ENCODE data around the gene GBGT1. TPM values are rescaled to one million over a fixed set of nuclear protein-coding genes. Genes with fewer than 3 reads are reported as not detected.

Gene GBGT1
- total RNA-seq, 1 donor from 2014 or later = 9.4 TPM

DNA sequence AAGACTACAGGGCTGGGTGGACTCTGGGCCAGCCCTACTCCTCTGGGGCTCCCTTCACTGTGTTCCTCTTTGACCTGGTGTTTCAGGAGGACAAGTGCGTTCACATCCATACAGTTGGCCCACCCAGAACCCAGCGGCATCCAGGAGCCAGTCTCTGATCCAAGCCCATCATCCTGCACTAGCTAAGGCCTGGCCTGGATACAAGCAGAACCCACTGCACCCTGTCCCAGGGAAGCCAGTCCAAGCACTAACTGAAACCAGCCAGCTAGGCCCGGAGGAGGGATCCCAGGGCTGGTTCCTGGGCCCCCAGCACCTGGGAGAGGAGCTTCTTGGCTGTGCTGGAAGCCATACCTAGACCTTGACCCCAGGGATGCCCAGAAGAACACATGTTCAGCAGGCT, 4.1 kb upstream of the GBGT1 start:
- intact Hi-C loops (cut with micrococcal nuclease) = no loop called here
- Mint-ChIP-seq H3K4me3 (no peak overlapping the region), H3K9me3 (no peaks in the 10 kb centered on the region), H3K36me3 (ENCODE audit: low read depth) (no peaks in the 10 kb centered on the region), H3K27me3 (ENCODE audit: insufficient read depth) (peaks cover 9% of the 10 kb centered on the region), H3K4me1 (ENCODE audit: low read depth) (peaks cover 5% of the 10 kb centered on the region), H3K27ac (no peak overlapping the region)
- DNase-seq (ENCODE audit: low spot score) = no peak

DNA sequence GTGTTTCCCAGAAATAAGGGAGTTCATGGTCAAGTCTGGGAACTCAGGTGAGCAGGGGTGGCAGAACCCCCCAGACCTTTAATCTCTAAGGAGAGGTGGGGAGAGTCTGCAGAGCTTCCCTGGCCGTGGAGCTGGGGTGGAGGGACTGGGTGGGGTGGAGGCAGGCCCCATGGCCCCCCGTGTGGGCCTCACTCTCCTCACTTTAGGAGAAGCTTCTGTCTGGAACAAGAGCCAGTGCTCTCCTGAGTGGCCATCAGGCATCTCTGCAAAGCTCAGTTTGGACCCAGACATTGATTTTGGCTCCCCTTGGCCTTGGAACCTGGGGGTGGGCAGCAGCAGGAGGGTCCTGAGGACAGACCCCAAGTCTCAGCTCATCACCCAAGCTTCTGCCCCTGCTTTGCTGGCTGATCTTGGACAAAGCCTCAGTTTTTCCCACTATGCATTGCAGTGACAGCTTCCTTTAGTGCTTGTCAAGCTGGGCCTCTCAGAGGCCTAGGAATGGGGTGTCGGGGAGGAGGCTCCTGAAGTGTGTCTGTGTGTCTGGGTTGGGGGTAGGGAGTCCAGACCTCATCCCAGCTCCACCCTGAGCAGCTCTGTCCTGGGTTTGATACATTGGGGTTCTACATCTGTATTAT, 3.5 kb upstream of the GBGT1 start:
- Mint-ChIP-seq H3K27ac (no peak overlapping the region), H3K27me3 (ENCODE audit: insufficient read depth) (peaks cover 9% of the 10 kb centered on the region), H3K4me1 (ENCODE audit: low read depth) (peaks cover 5% of the 10 kb centered on the region), H3K4me3 (no peak overlapping the region), H3K36me3 (ENCODE audit: low read depth) (no peaks in the 10 kb centered on the region), H3K9me3 (no peaks in the 10 kb centered on the region)
- DNase-seq (ENCODE audit: low spot score) = no peak
- intact Hi-C loops (cut with micrococcal nuclease) = no loop called here

DNA sequence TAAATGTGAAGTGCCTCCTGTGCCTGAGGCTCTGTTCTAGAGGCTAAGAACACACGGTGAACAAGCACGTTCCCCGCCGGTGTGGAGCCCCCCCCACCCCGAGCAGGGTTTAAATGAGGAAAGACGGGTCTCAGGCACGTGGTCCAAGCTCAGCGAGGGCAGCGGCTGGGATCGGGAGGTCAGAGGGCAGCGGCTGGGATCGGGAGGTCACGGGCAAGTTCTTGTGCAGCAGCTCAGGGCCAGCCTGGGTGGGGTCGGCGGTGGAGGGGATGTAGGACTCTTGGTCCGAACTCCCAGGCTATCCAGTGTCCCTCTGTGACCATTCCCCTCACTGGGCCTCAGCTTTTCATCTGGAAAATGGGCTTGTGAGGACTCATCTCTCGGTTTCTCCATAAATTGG, 2.7 kb upstream of the GBGT1 start:
- DNase-seq (ENCODE audit: low spot score) = no peak
- peaks cover 10% of the 10 kb centered on the region for H3K4me1 Mint-ChIP-seq (ENCODE audit: low read depth)
- no peak overlapping the region for H3K4me3 Mint-ChIP-seq
- intact Hi-C loops (cut with micrococcal nuclease) = no loop called here
- peaks cover 5% of the 10 kb centered on the region for H3K27me3 Mint-ChIP-seq (ENCODE audit: insufficient read depth)
- H3K36me3 Mint-ChIP-seq (ENCODE audit: low read depth) = peaks cover 2% of the 10 kb centered on the region
- no peaks in the 10 kb centered on the region for H3K9me3 Mint-ChIP-seq
- H3K27ac Mint-ChIP-seq = no peak overlapping the region

DNA sequence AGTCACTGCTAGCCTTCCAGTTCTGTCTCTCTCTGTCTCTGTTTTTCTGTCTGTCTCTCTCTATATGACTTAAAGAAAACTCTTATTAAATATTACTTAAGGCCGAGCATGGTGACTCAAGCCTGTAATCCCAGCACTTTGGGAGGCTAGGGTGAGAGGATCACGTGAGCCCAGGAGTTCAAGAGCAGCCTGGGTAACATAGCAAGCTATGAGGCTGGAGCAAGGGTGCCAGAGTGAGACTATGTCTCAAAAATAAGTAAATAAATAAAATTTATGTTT, 1.7 kb upstream of the GBGT1 start:
- Mint-ChIP-seq H3K27me3 (ENCODE audit: insufficient read depth) (peaks cover 7% of the 10 kb centered on the region), H3K36me3 (ENCODE audit: low read depth) (peaks cover 4% of the 10 kb centered on the region), H3K4me1 (ENCODE audit: low read depth) (peaks cover 11% of the 10 kb centered on the region), H3K4me3 (no peak overlapping the region), H3K9me3 (no peaks in the 10 kb centered on the region), H3K27ac (no peak overlapping the region)
- intact Hi-C loops (cut with micrococcal nuclease) = no loop called here
- no peak for DNase-seq (ENCODE audit: low spot score)

- intact Hi-C loops (cut with micrococcal nuclease) = no loop called here
- no peaks in the 10 kb centered on the region for H3K9me3 Mint-ChIP-seq
These were observed 477 bp upstream of the GBGT1 start for GRCh38 chr9:133164191-133164590.

DNA sequence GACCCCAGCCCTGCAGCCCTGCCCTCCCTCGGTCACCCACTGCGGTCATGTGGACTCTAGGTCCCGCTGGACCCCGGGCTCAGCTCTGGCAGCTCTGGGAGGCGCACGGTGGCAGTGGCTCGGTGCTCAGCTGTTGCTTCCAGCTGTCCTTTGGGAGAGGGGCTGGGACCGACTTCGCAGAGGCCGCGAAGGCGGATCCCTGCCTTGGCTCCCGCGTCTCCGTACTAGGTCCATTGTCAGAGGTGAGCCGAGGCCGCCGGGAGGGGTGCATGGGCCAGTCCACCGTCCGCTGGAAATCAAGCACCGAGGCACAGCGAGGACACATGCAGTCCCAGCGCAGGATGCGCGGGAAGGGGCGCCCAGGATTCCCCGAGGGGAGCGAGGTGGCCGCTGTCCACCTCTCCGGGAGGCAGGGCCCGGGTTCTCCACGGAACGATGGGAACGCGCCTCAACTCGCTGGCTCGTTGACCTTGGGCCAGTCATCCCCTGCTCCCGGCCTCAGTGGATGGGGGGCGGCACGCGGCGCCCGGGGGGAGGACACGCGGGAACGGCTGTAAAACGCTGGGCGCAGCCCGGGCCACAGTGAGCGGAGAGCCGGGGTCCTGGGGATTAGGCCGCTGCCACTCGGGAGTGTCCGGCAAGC, 732 bp downstream of the GBGT1 start:
- peaks cover 7% of the 10 kb centered on the region for H3K27me3 Mint-ChIP-seq (ENCODE audit: insufficient read depth)
- H3K36me3 Mint-ChIP-seq (ENCODE audit: low read depth) = peaks cover 9% of the 10 kb centered on the region
- intact Hi-C loops (cut with micrococcal nuclease) = loop anchor here (2.0 kb wide), 1 partner anchor 22 kb away; no protein-coding TSS in a partner anchor
- H3K27ac Mint-ChIP-seq = no peak overlapping the region
- H3K9me3 Mint-ChIP-seq = no peaks in the 10 kb centered on the region
- peak overlapping the region; percentile 54 for H3K4me3 Mint-ChIP-seq
- no peak for DNase-seq (ENCODE audit: low spot score)
- H3K4me1 Mint-ChIP-seq (ENCODE audit: low read depth) = peaks cover 5% of the 10 kb centered on the region

More at GRCh38 chr9:133164191-133164590, 477 bp upstream of the GBGT1 start:
- peak overlapping the region; percentile 80 for H3K4me3 Mint-ChIP-seq
- peaks cover 7% of the 10 kb centered on the region for H3K36me3 Mint-ChIP-seq (ENCODE audit: low read depth)
- H3K27ac Mint-ChIP-seq = no peak overlapping the region
- no peak for DNase-seq (ENCODE audit: low spot score)
- H3K4me1 Mint-ChIP-seq (ENCODE audit: low read depth) = peaks cover 11% of the 10 kb centered on the region
- H3K27me3 Mint-ChIP-seq (ENCODE audit: insufficient read depth) = peaks cover 7% of the 10 kb centered on the region

- intact Hi-C loops (cut with micrococcal nuclease) = loop anchor here (1.0 kb wide), 1 partner anchor 12 kb away; no protein-coding TSS in a partner anchor
- no peak overlapping the region for H3K27ac Mint-ChIP-seq
- peaks cover 7% of the 10 kb centered on the region for H3K27me3 Mint-ChIP-seq (ENCODE audit: insufficient read depth)
- peaks cover 5% of the 10 kb centered on the region for H3K4me1 Mint-ChIP-seq (ENCODE audit: low read depth)
- H3K36me3 Mint-ChIP-seq (ENCODE audit: low read depth) = peaks cover 12% of the 10 kb centered on the region
- no peak for DNase-seq (ENCODE audit: low spot score)
- H3K9me3 Mint-ChIP-seq = no peaks in the 10 kb centered on the region
- H3K4me3 Mint-ChIP-seq = peak overlapping the region; percentile 75
These were observed 2.2 kb downstream of the GBGT1 start for GRCh38 chr9:133161547-133161950.

GRCh38 chr9:133160742-133161546, 2.8 kb downstream of the GBGT1 start:
- intact Hi-C loops (cut with micrococcal nuclease) = loop anchor here (1.0 kb wide), 1 partner anchor 12 kb away; no protein-coding TSS in a partner anchor
- Mint-ChIP-seq H3K9me3 (no peaks in the 10 kb centered on the region), H3K4me1 (ENCODE audit: low read depth) (peaks cover 5% of the 10 kb centered on the region), H3K4me3 (peak overlapping the region; percentile 70), H3K36me3 (ENCODE audit: low read depth) (peaks cover 12% of the 10 kb centered on the region), H3K27me3 (ENCODE audit: insufficient read depth) (peaks cover 5% of the 10 kb centered on the region), H3K27ac (no peak overlapping the region)
- no peak for DNase-seq (ENCODE audit: low spot score)

- intact Hi-C loops (cut with micrococcal nuclease) = no loop called here
- no peak for DNase-seq (ENCODE audit: low spot score)
- H3K9me3 Mint-ChIP-seq = no peaks in the 10 kb centered on the region
- peaks cover 5% of the 10 kb centered on the region for H3K4me1 Mint-ChIP-seq (ENCODE audit: low read depth)
- no peak overlapping the region for H3K4me3 Mint-ChIP-seq
- peaks cover 2% of the 10 kb centered on the region for H3K27me3 Mint-ChIP-seq (ENCODE audit: insufficient read depth)
- H3K36me3 Mint-ChIP-seq (ENCODE audit: low read depth) = peaks cover 14% of the 10 kb centered on the region
- no peak overlapping the region for H3K27ac Mint-ChIP-seq
These were observed 5.0 kb downstream of the GBGT1 start for GRCh38 chr9:133158695-133159094.

DNA sequence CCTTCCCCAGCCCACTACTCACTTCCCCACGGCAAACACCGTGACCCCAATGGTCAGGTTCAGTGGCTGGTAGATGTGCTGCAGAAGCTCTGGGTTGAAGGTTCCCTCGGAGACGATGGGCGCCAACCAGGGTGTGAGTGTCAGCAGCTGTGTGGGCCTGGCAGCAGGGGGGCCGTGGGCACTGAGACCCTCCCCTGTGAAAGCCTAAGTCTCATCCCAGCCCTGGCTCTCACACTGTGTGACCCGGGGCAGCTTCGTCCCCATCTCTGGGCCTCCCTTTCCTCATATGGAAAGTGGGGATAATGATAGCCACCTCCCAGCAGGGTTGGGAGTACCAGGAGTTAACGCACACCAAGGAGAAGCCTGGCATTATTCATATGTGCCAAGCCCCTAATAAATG, 8.6 kb downstream of the GBGT1 start:
- DNase-seq (ENCODE audit: low spot score) = no peak
- no peaks in the 10 kb centered on the region for H3K9me3 Mint-ChIP-seq
- H3K27me3 Mint-ChIP-seq (ENCODE audit: insufficient read depth) = peaks cover 3% of the 10 kb centered on the region
- H3K27ac Mint-ChIP-seq = no peak overlapping the region
- no peaks in the 10 kb centered on the region for H3K4me1 Mint-ChIP-seq (ENCODE audit: low read depth)
- intact Hi-C loops (cut with micrococcal nuclease) = no loop called here
- peaks cover 10% of the 10 kb centered on the region for H3K36me3 Mint-ChIP-seq (ENCODE audit: low read depth)
- H3K4me3 Mint-ChIP-seq = no peak overlapping the region

DNA sequence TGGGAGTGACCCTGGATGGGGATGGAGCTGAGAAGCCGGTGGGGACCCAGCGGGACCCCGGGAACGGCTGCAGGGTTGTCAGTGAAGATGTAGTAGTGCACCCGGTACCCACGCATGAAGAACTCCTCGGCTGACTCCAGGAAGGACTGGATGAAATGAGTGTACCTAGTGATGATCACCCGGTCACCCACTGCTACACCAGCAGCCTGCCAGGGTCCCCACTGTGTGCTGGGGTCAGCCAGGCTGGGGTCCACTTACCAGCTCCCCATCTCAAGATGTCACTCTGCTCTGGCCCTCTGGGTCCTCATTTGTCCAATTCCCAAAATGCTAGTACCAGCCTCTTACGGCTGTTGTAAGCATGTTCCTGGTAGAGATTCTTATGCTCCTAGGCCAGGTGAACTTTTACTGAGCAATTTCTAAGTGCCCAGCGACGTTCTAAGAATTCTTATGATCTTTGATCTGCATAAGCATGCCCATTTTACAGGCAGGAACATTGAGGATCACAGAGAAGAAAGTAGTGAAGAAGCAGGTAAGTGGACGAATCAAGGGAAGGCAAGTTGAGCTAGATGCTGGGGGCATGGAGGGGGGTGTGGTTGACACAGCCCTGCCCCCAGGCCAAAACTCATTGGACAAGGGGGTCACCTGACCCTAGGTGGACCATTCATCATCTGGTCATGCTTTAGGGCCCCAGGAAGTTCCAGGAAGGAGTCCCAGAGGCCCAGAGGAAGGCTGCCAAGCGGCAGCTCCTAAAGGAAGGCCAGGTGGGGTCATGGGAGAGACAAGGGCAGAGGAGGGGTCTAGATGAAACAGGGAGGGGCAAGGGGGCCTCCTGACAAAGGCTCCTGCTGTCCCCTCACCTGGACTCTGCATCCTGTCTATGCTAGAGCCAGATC, 9.4 kb downstream of the GBGT1 start:
- DNase-seq (ENCODE audit: low spot score) = no peak
- Mint-ChIP-seq H3K36me3 (ENCODE audit: low read depth) (peaks cover 7% of the 10 kb centered on the region), H3K27ac (no peak overlapping the region), H3K27me3 (ENCODE audit: insufficient read depth) (peaks cover 3% of the 10 kb centered on the region), H3K4me3 (no peak overlapping the region), H3K9me3 (no peaks in the 10 kb centered on the region), H3K4me1 (ENCODE audit: low read depth) (no peaks in the 10 kb centered on the region)
- intact Hi-C loops (cut with micrococcal nuclease) = no loop called here

DNA sequence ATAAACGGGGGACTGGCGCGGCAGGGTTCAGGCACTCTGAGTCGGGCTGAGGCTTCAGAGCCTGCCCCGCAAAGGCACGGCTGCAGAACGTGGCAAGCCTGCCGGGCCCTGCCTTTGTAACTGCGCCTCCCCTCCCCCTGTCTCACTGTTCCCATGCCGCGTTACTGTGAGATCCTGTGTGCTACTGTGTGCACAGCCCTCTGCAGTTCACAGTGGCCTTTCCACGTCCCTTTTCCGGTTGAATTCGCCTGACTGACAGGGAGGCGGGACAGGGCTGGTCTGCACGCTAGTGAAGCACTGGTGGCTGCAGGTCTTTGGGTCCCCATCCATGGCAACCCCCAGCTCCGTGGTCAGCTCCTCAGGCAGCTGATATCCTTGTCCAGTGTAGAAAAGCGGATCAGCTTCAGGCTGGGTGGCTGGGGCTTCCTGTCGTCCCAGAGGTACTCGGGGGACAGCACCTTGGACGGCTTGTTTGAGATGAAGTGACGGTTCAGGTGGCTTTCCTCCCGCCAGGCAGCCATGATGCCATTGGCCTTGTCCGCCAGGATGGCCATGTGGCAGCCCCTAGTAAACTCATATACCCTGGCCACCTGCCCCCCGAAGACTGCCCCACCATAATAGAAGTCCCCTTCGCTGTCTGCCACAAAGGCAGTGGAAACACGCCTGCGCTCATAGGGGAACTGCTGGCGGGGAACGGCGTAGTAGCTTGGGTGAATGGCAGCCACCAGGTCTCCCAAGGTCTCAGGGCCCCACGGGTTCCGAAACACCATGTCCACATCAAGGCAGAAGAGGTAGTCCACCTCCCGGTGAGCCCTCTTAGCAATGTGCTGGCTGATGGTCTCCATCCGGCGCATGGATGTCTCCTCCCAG, 10.3 kb downstream of the GBGT1 start:
- Mint-ChIP-seq H3K9me3 (no peaks in the 10 kb centered on the region), H3K4me3 (no peak overlapping the region), H3K27me3 (ENCODE audit: insufficient read depth) (peaks cover 3% of the 10 kb centered on the region), H3K27ac (no peak overlapping the region), H3K4me1 (ENCODE audit: low read depth) (peaks cover under 1% of the 10 kb centered on the region), H3K36me3 (ENCODE audit: low read depth) (peaks cover 5% of the 10 kb centered on the region)
- DNase-seq (ENCODE audit: low spot score) = no peak
- intact Hi-C loops (cut with micrococcal nuclease) = no loop called here

All from activated T-helper 1 cell treated with anti-CD3 and anti-CD28 coated beads, Interleukin-12 subunit alpha, Interleukin-12 subunit beta, Interleukin-2, Interleukin-4 antibody, amounts not matched to agents 30 ng/mL and 10 ng/mL and 1 ng/mL, durations not matched to agents 14 hours and 24 hours and 36 hours (primary cell).